Thyroid gland (tissue), 4 donors: ENCODE data around the gene TRAFD1.

Experiments
- POLR2A ChIP-seq, 2 donors: fragments of 450-650 bp; IDR thresholded peaks; one replicate each; pipeline ENCODE4 v1.6.1; 2017; ENCODE audit warnings: antibody characterized with exemption in 2 of 2, mild to moderate bottlenecking in 2 of 2, moderate library complexity in 1 of 2
- TF ChIP-seq, protein P1 (sequence below), 6 experiments: fragments of 200-600 bp in 3 of 6; fragments of 450-650 bp in 3 of 6; sonication (generic) in 3 of 6; IDR thresholded peaks; one replicate each; pipeline ENCODE4 v1.5.1; 2016 to 2019; ENCODE audit warnings: antibody characterized with exemption in 6 of 6, mild to moderate bottlenecking in 2 of 6, inconsistent platforms in 1 of 6, moderate library complexity in 1 of 6

DNA sequence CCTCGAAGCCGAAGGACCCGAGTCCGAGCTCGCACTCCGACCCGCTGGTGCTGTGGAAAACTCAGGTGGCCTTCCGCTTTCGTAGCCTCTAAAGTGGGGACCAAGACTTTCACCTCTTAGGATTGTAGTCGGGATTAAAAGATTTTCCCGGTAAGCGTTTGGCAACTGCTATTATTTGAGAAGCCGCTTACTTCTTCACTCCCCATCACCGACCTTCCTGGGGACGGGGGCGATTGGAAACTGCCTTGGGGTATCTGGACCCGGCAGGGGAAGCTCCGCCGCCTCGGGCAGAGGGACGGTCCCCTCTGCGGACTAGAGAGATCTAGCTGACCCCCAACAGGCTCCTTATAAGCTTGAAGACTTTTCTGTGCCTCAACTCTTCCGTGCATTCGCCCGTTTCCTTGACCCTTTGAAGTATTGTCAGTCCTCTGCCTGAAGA lies 659 bp downstream of the TRAFD1 start:
- TF ChIP-seq, protein P1, sequence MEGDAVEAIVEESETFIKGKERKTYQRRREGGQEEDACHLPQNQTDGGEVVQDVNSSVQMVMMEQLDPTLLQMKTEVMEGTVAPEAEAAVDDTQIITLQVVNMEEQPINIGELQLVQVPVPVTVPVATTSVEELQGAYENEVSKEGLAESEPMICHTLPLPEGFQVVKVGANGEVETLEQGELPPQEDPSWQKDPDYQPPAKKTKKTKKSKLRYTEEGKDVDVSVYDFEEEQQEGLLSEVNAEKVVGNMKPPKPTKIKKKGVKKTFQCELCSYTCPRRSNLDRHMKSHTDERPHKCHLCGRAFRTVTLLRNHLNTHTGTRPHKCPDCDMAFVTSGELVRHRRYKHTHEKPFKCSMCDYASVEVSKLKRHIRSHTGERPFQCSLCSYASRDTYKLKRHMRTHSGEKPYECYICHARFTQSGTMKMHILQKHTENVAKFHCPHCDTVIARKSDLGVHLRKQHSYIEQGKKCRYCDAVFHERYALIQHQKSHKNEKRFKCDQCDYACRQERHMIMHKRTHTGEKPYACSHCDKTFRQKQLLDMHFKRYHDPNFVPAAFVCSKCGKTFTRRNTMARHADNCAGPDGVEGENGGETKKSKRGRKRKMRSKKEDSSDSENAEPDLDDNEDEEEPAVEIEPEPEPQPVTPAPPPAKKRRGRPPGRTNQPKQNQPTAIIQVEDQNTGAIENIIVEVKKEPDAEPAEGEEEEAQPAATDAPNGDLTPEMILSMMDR (IDR thresholded peaks at IDR 0.05): no peak
- TF ChIP-seq POLR2A (IDR thresholded peaks at IDR 0.05): no peak
